ENCODE measurements around the gene C7orf25.
A peak's percentile ranks its signal among the peaks of the same experiment; 100 is the strongest.

C7orf25 gene

GRCh38 chr7:42911454-42912447 lies at the start of gene C7orf25:
Gene C7orf25, minus strand, starts transcription at chr7:42912070. Its CDS starts 1,170 bp downstream, at chr7:42910900.
- DNase-seq: peak; percentile 98

- no peak for DNase-seq
Measured at GRCh38 chr7:42961170-42961569, 49.3 kb upstream of the C7orf25 start.

- peak; percentile 15 for DNase-seq
Measured at GRCh38 chr7:42960762-42961161, 48.9 kb upstream of the C7orf25 start.

DNA sequence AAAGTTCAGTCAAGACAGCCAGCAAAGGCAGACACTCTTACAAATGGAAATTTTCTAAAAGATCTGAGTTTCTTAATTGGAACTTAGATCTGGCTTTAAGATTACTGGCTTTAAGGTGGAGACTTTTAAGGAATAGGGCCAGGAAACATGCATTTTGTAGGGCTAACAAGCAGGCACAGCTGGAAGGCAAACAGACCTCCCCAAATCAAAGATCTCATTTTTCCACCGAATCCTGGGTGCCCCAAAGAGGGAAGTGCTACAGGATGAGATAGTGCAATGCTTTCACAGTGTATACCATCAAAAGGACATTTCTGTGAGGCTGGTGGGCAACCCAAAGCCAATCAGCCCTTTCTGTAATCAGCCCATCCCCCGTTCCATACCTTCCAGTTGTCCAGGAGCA lies 47.7 kb upstream of the C7orf25 start:
- no peak for DNase-seq

DNA sequence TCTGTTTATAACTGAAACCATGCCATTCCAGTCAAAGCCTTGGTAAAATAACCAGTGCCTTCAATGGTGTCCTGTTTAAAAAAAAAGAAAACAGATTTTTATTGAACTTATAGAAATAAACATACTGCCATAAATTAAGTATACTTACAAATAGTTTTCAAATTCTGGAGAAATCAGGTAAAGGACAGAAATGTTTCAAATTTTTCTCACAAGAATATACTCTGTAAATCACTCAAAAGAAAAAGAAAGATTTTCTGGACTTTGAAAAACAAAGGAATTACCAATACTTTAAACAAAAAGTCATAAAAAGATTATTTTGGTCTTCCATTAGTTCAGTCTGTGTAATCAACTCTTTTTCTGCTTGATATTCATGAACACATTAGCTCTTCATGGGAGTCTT lies 44.2 kb upstream of the C7orf25 start:
- no peak for DNase-seq

DNA sequence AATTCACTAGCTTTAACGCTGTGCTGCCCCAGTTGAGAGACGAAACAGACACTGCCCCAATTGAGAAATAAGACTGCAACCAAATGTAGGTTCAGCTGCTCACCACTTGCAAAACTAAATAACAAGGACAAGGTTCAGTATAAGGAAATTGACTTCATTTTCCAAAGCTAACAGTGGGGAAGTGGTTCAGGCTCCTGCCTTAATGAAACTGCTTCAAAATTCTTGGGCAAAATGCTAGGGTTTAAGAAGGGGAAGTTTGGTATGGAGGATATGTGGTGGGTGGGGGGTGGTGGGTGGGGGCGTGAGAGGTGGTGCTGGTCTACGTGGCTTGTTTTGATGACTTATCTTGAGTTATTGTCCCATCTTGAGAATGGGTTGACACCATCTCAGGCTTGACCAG lies 42.1 kb upstream of the C7orf25 start:
- DNase-seq: no peak

DNA sequence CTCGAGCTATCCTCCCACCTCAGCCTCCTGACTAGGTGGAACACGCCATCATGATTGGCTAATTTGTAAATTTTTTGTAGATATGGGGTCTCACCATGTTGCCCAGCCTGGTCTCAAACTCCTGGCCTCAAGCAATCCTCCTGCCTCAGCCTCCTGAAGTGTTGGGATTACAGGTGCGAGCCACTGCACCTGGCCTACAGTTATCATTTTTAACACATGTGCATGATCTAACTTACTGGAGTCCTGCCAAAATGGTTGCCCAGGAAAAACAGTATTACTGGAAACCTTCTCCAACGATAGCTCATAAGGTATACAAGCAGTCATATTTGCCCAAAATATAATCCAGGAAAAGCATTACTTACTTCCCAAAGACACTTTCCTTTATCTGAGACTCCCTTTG lies 40.5 kb upstream of the C7orf25 start:
- DNase-seq: no peak

- DNase-seq: no peak
Measured at GRCh38 chr7:42950417-42950816, 38.5 kb upstream of the C7orf25 start.

DNA sequence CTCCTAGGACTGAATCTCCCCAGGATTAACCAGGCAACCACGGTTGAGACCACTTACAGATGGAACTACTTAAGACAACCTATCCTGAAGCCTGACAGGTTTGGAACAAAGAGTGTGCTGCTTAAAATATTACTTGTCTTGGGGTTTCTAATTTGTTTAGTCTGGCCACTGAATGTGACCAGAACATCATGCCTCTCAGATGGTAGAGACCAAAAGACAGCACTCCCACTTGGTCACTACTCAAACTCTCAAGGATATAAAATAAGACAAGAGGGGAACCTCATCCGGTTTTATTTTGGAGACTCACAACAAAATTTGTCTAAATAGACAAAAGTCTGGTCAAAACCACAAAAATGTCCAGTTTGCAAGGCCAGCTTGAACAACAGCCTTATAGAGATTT lies 35.7 kb upstream of the C7orf25 start:
- no peak for DNase-seq

DNA sequence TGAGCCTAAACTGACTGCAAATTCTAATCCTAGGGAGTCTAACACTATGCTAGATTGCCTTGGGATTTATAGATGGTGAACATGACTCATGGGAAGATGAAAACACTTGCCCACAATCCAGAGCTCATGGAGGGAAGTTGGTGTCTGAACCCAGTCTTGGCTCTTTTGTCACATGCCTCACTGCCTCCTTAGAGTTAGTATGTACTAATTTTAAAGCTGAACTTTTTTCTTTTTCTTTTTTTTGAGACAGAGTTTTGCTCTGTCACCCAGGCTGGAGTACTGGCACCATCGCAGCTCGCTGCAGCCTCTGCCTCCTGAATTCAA lies 34.7 kb upstream of the C7orf25 start:
- DNase-seq: no peak

DNA sequence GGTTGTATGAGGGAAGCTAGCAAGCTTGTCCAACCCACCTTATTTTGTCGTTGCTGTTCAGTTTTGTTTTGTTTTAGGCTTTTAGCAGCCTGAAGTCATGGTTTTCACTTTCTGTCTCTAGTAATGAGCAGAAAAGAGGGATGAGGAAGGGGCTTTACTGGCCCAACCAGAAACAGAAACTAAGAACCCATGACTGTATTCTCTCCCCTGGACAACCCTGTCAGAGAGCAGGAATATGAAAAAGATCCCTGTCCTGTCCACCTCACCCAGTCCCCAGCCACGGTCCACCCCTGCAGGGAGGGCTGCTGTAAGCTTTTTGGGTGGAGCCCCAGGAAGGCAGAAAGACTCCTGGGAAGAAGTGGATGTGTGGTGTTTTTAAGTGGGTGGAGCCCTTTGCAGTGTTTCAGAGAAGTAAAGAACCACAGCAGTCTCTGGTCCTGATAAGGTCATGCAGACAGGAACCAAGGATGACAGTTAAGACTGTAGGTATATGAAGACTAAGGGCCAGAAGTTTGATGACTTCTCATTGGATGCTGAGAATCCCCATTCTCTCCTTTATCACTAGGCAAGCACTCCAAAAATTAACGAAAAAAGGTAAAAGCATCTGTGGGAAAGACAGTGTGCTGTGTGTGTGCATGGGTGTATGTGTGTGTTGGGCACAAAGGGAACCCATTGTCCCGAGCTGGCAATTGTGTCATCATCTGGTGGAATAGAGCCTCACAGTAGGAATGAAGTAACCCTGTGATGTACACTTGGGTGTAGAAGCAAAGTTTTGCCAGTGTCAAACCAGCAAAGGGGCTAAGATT lies 34.2 kb upstream of the C7orf25 start:
- no peak for DNase-seq

DNA sequence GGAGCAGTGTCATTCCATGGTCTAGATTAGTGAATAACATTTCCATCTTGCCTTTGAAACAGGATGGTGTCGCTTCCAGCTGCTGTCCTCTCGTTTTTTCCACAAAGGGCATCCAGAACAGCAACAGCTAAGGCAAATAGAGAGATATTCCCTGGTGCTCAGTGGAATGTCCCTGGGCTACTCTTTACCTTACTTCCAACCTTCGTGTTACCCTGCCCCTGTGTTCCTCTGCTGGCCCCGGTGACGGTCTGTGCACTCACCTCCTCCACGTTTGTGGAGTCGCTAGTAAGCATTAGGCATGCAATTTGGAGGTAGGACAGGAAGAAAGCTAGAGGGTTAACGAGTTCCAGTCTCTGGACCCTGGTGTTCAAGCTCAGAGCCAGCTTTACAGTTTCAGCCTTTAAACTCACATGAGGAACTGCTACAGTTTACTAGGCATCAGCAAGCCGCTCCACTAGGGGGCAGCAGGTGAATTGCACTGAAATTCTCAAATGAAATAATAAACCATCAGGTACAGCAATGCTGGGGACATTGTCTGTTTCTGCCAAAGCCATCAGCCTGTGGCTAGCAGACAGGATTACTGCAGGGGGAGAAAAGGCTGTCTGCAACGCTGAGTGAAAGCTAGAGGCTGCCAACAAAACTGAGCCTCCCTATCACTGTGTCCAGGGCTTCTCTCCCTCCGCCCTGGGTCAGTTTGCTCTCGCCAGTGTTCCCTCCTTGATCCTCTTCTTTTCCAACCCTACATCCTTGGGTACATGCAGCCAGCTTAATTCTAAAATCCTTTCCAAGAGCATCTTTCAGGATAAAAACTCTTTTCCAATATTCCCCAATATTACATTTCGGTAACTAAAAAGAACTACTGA lies 29.3 kb upstream of the C7orf25 start:
- DNase-seq: peak; percentile 75

DNA sequence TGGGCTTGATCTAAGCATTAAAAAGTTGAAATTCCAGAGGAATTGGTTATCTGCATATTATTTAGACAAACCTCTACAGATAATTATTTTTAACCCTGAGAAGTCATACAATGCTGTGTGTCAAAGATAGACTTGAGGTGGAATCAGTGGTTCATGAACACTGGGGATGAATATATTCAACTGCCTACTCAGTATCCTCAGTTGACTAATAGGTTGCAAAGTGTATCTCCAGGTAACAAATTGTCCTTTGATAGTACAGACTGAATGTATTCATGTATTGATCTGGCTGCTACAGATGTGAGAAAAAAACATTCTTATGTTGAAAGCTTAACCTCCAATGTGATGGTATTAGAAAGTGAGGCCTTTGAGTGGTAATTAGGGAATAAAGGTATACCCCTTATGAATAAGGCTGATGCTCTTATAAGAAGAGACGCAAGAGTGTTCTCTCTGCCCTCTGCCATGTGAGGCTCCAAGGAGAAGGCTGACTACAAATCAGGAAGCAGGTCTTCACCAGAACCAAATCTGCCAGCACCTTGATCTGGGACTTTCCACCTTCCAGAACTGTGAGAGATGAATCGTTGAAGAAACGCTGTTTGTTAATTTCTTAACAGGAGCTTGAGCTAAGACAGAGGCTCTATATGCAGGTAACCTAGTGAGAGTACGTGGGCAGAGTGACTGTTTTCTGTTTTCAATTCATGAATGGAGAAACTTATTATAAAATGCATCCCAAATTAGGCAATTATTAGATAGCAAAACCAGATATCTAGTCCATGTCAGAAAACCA lies 27.8 kb upstream of the C7orf25 start:
- DNase-seq: no peak

GRCh38 chr7:42935861-42936260 lies 24.0 kb upstream of the C7orf25 start:
- no peak for DNase-seq

GRCh38 chr7:42934291-42934690 lies 22.4 kb upstream of the C7orf25 start:
- no peak for DNase-seq

GRCh38 chr7:42932811-42933591 lies 21.1 kb upstream of the C7orf25 start:
- no peak for DNase-seq

- peak; percentile 95 for DNase-seq
Measured at GRCh38 chr7:42931834-42932651, 20.2 kb upstream of the C7orf25 start, which contains the start of the genes MRPL32 and PSMA2. Gene MRPL32, plus strand, starts transcription at chr7:42932376. Its CDS starts 11 bp downstream, at chr7:42932387. Gene PSMA2, minus strand, starts transcription at chr7:42932174. Its CDS starts 16 bp downstream, at chr7:42932158.

DNA sequence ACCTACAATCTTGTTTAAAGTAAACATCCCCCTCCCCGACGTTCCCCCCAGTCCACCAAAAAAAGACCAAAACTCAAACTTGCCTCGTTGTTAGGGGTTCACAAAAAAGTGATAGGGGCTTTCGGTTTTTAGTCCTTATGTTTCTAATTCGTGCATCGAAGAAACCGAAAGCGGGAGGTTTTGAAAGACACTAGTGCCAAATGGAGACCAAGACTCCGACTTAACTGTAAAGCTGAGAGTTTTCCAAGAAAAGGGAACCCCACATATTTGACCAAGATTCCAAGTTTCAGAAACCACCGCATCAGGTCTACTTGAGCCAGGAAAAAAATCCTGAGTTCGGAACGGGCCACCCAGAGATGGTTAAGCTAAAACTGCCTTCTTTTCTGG lies 19.6 kb upstream of the C7orf25 start:
- DNase-seq: no peak

- DNase-seq: no peak
Measured at GRCh38 chr7:42930889-42931288, 19.0 kb upstream of the C7orf25 start.

DNA sequence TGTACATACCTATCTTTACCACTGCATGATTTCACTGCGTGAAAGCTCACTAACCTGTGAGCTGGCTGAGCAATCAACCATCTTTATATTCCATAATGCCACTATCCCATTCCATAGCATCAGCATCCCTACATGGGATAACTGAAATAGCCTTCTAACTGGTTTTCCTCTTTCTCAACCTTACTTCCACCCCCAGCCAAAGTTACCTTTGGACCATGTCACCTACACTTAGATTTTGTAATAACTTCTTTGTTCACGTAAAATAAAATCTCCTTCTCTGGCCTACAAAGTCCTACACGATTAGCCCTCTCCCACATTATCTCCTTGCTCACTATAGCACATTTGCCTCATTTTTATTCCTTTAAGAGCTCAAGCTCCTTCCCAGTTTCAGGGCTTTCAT lies 17.6 kb upstream of the C7orf25 start:
- no peak for DNase-seq
